T-helper 2 cell treated with Interferon-gamma antibody and Interleukin-4, amounts not matched to agents 100 ng/mL and 5 ng/mL, for 36 hours (primary cell): ENCODE measurements around the gene MIEF1. TPM values are rescaled to one million over a fixed set of nuclear protein-coding genes. Genes with fewer than 3 reads are reported as not detected.

Source experiments
- intact Hi-C: fragments of 100-400 bp; cut with micrococcal nuclease; formaldehyde crosslinking; loops from one replicate; pipeline ENCODE4 v1.15.1; 2023
- total RNA-seq: library from RNA; stranded (reverse); gene quantifications from 2 replicates; pipeline ENCODE4 v1.2.3, GENCODE V29; 2022

Gene MIEF1
- 39.4 and 41.8 TPM in 2 replicates for total RNA-seq

DNA sequence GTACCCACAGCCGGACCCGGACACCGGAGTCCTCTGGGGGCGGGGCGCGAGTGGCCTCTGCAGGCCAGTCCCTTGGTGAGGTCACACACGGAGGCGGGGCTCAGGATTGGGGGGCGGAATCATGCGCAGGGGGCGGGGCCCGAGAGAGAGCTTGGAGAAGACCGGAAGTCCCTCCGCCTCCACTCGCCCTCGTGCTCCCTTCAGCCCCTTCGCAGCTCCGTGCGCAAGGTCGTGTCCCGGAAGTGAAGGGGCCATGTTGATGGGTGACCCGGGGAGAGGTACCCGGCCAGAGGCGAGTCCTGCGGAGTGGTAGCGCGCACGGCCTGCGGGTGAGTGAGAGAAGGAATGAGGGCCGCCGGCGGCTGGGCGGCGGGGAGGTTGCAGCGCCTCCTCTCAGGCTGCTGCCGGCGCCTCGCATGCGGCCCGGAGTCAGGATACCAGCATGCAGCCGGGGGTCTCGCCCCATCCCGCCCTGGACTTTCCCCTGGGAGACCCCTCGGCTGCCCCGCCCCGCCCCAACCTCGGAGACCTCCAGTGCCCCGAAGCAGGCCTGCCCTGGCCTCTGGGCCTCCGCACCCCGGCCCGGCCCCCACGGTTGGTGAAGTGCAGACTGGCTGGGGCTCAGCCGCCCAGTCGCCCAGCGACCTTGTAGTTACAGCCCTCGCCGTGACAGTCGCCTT, at the start of gene MIEF1:
Gene MIEF1 (plus strand): TSS at position 182 of the 680 bp plus-strand sequence. CDS start 9,005 bp downstream, outside the sequence.
- intact Hi-C loops: loop anchor here (1.0 kb wide), 2 partner anchors 18 to 30 kb away; partner anchors contain the start of genes ATF4 and RPS19BP1

DNA sequence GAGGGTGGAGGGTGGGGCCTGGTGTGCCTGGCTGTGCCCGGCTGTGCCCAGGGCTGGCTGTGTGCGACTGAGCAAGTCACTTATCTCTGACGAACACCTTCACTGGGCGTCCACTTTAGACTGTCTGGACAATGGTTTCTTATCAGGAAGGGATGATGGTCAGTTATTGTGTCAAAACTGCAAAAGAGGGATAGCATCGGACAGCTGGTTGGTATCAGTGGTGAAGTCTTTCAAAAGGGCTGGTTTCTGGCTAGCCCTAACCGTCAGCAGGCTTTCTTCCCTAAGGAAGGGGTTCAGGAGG, 49.4 kb upstream of the MIEF1 start:
- intact Hi-C loops: no loop called here

GRCh38 chr22:39453765-39454378, 48.2 kb upstream of the MIEF1 start:
- intact Hi-C loops: no loop called here

DNA sequence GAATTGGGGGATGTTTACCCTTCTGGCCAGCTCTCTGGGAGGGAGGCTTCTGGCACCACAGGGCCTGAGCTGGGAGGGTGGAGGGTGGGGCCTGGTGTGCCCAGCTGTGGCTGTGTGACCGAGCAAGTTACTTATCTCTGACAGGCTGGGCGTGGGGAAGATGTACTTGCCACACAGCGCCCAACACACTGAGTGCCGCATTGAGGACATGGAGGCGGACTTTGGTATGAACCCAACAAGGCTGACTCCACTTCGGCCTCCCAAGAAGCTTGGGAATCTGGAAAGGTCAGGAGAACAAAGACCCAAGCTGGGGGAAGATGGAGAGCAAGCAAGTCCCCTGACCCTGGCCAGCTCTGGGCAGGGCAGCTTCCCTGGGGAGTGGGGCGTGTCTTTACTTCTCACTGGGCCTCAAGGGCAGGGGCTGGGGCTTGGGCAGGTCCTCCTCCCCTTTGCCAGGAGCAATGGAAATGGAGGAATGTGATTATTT, 47.7 kb upstream of the MIEF1 start:
- intact Hi-C loops: no loop called here

DNA sequence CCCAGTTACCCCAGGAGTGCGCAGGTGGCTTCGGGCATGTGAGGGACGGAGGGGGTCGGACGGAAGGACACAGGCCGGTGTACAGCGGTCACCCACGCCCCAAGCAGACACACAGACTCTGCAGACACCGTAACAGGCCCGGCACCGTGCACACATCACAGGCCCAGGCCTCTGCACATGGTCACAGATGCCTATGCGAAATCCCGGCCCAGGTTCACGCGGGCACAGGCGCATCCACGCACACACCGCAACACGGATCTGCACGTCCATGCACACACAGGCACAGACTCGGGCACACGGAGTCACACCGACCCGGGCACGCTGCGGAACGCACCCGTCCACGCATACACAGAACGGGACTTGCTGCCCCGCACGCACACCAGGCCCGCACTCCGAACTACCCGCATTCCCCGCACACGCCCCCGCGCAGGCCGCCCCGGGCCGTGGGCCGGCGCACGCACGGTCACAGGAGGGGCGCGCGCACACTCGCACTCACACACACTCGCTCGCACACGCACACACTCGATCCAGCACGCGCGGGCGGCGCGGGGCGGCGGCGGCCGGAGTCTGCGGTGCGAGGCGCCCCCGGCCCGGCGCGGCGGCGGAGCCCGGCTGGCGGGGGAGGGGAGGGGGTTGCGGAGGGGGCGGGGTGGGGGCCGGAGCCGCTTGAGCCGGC, 45.4 kb upstream of the MIEF1 start, which contains the start of gene MGAT3:
Gene MGAT3 (plus strand): TSS at position 491 of the 676 bp plus-strand sequence. CDS start 30,336 bp downstream, outside the sequence.
- intact Hi-C loops: no loop called here

- intact Hi-C loops: no loop called here
These were observed 44.9 kb upstream of the MIEF1 start for GRCh38 chr22:39457198-39457555.

DNA sequence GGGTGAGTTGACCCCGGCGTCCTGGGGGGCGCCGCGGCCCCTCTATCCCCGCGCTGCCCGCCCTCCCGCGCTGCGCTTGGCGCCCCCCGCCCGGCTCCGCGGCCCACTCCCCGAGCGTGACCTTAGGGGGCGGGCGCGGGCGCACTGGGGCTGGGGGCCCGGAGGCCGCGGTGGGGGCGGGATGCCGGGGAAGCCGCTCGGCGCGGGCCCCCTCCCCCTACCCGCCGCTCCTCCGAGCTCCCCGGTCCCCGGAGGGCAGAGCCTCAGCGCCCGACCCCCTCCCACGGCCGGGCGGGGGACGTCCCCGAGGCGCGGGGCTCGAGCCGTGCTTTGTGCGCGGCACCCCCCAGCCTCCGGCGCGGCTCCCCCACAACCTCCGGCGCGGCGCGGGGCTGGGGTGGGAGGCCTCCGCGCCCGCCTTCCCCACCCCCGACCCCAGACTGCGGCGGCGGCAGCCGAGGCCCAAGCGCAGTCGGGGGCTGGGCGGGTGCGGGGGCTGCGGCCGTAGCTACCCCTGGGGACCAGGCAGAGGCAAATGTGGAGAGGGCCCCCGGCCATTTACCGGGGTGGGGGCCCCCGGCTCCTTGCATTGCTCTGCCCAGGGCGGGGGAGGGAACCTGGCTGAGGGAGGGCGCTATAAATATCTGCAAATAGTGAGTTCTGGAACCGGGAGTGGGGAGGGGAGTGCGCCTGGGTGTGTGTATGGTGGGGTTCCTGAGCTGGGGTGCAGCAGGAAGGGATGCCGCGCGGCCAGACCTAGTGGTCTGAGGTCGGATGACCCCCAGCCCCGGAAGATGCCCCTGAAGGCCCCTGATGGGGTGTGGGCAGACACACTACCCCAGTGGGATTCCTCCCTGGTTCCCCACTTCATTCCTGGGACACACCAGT, 44.3 kb upstream of the MIEF1 start:
- intact Hi-C loops: no loop called here

- intact Hi-C loops: no loop called here
These were observed 43.5 kb upstream of the MIEF1 start for GRCh38 chr22:39458444-39459083.

GRCh38 chr22:39459681-39460080, 42.4 kb upstream of the MIEF1 start:
- intact Hi-C loops: no loop called here

- intact Hi-C loops: no loop called here
These were observed 39.5 kb upstream of the MIEF1 start for GRCh38 chr22:39462443-39463221.

DNA sequence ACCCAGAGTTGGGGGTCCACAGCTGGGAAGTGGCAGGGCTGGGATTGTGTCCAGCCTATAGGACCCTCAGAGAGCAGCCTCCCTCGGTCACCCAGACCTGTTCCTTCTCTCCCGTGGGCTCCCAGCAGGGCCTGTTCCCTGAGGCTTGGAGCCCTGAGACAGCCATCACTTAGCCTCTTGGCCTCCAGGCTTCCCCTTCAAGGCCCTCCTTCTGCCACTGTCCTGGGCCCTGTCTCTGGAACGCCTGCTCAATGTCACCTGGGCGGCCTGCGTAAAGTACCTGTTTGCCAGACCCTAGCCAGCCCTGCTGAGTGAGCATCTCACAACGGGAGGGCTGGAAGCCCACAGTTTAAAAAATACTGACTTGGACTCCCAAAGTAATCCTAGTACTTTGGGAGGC, 38.8 kb upstream of the MIEF1 start:
- intact Hi-C loops: no loop called here

- intact Hi-C loops: no loop called here
These were observed 38.1 kb upstream of the MIEF1 start for GRCh38 chr22:39463931-39464390.

- intact Hi-C loops: no loop called here
These were observed 35.7 kb upstream of the MIEF1 start for GRCh38 chr22:39466228-39467006.

GRCh38 chr22:39467390-39467895, 34.6 kb upstream of the MIEF1 start:
- intact Hi-C loops: no loop called here

- intact Hi-C loops: no loop called here
These were observed 33.4 kb upstream of the MIEF1 start for GRCh38 chr22:39468487-39469325.

- intact Hi-C loops: no loop called here
These were observed 32.8 kb upstream of the MIEF1 start for GRCh38 chr22:39469326-39469680.

DNA sequence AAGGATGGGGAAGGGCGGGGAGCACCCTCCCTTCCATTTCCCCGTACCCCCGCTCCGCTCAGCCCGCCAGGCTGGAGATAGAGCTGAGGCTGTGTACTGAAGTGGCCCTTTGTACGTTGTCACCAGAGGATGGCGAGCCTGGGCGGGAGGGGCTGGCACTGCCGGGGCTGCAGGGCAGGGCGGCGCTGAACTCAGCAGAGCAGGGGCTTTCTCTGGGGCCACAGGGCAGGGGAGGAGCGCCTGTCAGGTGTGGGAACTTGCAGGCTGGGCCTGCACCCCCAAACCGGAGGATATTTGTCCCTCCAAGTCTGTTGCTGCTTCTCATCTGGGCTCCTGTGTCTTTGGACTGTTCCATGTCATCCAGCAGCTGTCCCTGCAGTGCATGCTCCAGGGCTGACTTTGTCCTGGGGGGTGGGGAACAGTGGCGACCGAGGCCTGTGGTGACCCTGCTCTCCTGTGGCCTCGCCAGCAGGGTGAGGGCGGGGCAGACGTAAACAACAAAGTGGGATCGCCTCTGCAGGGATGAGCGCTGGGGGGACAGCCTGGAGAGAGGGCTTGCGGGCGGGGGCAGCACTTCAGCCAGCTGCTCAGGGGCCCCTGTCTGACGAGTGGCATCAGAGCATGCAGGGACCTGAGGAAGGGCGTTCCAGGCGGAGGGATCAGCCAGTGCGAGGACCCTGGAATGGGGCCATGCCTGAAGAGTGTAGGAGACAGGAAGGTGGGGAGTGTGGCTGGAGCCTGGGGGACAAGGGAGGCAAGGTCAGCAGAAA, 32.2 kb upstream of the MIEF1 start:
- intact Hi-C loops: no loop called here
